HG03575 (cell line): ENCODE results near the gene DCTD.
"Not testable (repeated sequence)": the region's sequence is repeated elsewhere in the genome, so short reads cannot be mapped to it uniquely, and the experiment has no call there.

Experiments used
- ATAC-seq: cut with Tn5 transposase; IDR thresholded peaks from one replicate; pipeline ENCODE4 v1.9.1; 2021; ENCODE audit not compliant: unreplicated experiment, insufficient number of reproducible peaks, low FRiP score; ENCODE audit errors: extremely low read depth

The DCTD gene

DNA sequence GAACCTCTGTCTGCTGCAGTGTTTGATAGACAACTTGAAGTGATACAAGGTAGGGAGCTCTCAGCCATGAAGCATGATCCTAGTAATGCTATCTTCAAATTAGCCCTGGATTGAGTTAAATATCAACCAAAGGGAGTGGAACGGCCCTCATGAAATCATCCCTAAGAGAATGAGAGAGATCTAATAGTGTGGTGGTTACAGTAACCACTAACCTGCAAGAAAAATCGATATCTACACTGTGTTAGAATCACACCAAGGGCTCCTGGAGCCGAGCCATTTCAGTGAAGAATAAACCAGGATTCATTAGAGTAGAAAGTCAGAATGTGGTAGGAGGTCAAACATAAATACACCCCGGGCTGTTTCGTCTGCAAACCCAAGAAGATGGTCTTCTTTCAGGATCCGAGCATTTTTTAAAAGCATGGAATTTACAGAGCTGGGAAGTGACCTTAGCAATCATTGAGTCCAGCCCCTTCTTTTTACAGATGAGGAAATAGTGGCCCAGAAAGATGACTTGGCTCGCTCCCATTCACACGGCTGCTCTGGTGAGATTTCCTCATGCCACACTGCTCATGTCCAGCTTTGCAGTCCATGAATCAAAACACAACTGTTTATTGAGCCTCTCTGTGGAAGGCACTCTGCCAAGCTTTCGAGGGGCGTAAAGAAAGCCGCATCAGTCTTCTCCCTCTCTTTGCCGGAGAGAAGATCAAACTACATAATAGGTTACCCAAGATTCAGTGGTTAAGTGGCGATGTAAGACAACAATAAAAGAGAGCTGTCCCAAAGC, 5.5 kb upstream of the DCTD start:
- ATAC-seq = no peak

- ATAC-seq = no peak
These were observed 4.4 kb upstream of the DCTD start for GRCh38 chr4:182921608-182922007.

DNA sequence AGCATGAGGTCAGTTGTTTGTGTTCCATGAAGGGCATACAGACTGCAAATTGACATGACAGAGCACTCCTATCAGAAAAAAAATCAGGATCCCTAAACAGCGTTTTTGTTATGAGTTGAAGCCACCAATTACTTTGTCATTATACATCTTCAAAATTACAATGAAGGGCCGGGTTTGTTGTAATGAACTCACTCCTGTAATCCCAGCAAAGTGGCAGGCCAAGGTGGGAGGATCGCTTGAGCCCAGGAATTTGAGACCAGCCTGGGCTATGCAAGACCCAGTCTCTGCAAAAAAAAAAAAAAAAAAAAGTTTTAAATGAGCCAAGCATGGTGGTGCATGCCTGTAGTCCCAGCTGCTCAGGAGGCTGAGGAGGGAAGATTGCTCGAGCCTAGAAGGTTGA, 3.5 kb upstream of the DCTD start:
- ATAC-seq = no peak

- peak; percentile 32 for ATAC-seq
These were observed 1.7 kb upstream of the DCTD start for GRCh38 chr4:182918791-182919302.

DNA sequence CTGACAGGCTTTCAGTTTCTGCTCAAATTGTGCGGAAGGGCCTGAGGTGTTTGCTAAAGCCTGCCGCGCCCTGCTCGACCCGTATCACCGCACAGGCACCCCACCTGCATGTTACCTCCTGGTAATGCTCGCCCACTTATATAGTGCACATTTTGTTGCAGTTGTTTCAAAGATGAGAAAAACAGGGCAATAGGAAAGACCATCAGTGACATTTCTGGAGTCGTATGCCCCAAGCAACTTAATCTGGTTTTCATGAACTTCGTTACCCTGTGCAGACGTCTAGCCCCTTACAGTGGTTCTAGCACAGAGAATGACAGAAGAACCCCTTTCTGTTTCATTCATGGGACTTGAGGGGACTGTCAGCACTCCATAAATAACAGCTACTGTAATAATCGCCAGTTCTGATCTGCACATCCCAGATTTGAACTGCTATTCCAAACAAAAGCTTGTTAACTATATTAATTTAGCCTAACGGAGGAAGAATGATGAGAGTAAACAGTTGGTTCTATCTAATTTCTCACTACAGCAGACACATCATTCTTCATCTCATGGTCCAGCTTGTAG, 940 bp upstream of the DCTD start:
- ATAC-seq = peak; percentile 9

GRCh38 chr4:182916483-182917181, 554 bp downstream of the DCTD start:
- ATAC-seq = no peak

- ATAC-seq = no peak
These were observed 2.8 kb downstream of the DCTD start for GRCh38 chr4:182914357-182914756.

GRCh38 chr4:182913621-182914020, 3.6 kb downstream of the DCTD start:
- ATAC-seq = no peak

GRCh38 chr4:182913036-182913435, 4.2 kb downstream of the DCTD start:
- ATAC-seq = no peak

DNA sequence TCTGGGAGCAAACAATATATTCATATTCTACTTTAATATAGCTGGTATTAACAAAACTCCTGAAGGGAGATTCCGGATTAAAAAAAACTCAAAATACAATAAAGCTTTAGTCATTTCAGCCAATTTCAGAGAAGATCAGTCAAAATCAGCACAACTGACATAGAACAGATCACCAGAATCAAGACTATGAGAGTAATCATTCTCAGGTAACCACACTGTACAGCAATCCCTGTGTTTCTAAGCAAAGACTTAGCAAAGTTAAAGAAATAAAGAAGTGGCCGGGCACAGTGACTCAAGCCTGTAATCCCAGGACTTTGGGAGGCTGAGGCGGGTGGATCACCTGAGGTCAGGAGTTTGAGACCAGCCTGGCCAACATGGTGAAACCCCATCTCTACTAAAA, 9.1 kb downstream of the DCTD start:
- no peak for ATAC-seq

GRCh38 chr4:182907396-182907795, 9.8 kb downstream of the DCTD start:
- ATAC-seq = no peak

- ATAC-seq = no peak
These were observed 10.4 kb downstream of the DCTD start for GRCh38 chr4:182906786-182907185.

DNA sequence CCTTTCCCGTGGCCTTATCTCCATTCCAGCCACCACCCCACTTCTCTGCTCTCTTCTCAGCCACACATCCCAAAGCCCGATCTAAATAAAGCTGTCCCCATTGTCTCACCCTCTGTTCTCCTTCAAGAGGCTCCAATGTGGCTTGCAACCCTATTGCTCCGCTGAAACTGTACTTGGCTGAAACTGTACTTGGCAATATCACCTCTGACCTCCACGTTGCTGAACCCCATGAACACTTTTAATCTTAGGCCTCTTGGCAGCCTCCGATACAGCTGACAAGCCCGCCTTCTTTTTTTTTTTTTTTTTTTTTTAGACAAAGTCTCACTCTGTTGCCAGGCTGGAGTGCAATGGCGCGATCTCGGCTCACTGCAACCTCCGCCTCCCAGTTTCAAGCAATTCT, 12.1 kb downstream of the DCTD start:
- ATAC-seq = no peak

DNA sequence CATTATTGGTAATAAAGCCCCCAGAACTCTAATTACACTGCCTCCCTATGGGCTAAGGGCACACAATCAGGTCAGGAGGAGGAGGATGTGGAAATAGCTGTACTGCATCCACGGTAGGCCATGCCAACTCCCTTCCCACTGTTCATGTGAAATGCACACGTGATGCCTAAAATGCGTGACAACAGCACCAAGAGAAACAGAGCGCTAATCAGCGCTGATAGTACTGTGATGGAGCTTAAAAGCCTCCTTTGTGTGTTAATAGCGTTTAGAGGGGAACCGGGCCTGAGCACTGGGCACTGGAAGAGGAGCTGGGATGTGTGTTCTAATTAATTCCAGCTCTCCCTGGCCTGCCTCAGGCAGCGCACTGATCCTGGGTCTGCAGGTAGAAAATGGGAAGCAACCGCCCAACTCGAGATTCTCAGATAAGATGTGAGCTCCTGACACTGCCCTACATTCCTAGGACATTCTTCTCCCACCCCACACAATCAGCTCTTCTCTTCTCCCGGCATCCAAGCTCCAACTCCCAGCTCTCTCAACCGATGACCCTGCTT, 12.9 kb downstream of the DCTD start:
- ATAC-seq = no peak

DNA sequence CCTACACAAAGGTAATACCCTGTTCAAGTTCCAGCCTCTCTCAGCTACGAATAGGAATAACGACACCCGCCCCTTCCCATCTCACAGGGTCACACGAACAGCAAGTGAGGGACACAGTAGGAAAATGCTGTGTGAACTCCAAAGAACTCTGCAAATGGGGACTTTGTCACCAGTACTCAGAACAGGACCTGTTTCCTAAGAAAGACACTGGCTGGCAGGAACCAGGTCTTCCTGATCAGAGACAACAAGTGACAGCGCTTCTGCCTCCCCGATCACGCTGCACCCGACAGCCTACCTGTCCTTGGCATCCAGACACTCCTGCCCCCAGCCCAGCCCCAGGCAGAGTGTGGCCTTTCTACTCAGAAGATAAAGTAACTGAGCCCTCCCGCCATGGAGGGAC, 14.2 kb downstream of the DCTD start:
- no peak for ATAC-seq

GRCh38 chr4:182901337-182901736, 15.8 kb downstream of the DCTD start:
- no peak for ATAC-seq

DNA sequence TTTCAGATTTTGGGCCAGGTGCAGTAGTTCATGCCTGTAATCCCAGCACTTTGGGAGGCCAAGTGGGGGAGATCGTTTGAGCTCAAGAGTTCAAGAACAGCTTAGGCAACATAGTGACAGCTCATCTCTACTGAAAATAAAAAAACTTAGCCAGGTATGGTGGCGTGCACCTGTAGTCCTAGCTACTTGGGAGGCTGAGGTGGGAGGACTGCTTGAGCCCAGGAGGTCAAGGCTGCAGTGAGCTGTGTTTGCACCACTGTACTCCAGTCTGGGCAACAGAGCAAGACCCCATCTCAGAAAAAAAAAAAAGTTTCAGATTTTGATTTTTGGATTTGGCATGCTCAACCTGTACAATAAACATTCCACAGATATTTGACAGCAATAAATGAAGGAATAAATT, 17.2 kb downstream of the DCTD start:
- ATAC-seq = not testable (repeated sequence)

- no peak for ATAC-seq
These were observed 18.7 kb downstream of the DCTD start for GRCh38 chr4:182898479-182898799.

DNA sequence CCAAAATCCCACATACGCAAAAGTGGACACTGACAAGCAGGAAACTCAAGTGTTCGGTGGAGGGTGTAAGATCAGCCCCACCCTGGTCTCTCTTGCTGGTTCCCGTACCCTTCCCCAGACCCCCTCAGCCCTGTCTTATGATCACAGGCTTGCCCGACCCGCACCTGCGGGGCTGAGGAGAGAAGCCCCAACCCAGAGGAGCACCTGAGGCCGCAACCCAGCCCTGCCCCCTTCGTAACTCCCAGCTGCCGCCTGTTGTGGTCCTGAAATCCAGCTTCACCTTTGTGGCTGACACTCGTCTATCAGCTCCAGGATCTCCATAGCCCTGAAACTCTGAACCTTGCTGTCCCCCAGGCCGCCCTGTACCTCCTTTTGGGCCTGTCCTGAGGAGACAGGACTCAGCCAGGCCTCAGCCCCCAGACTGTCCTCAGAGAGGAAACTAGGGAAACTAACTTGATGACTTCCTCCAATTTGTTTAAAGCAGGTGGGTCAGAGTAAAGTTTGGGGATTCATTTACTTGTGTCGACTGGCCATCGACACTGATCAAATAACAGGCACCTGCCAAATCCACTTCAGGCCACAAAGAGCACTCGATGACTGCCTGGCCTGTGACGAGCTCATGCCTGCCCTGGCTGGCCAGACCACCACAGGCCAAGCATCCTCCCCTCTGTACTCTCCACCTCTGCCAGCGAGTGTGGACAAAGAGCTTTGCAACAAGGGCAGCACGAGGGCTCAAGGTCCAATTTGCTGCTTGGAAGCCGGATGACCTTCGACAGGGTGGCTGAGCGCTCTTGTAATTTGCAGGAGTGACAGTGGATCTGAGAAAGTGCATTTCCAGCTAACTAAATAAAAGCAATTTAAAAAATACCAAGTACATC, 19.3 kb downstream of the DCTD start:
- no peak for ATAC-seq
